Tibial nerve (tissue), 4 donors: ENCODE measurements around the gene CFAP46. TPM values are rescaled to one million over a fixed set of nuclear protein-coding genes. Genes with fewer than 3 reads are reported as not detected.

ENCODE experiments used
- DNase-seq, 2 donors: peaks; one replicate each; pipeline ENCODE4 v3.0.0-alpha.2; 2019; ENCODE audit warnings: low spot score in 2 of 2
- H3K27ac ChIP-seq, 4 donors: fragments of 200-600 bp; sonication (generic) in 3 of 4; one replicate each; pipeline ENCODE4 v1.5.1; 2017 to 2019; ENCODE audit warnings: mild to moderate bottlenecking in 1 of 4
- H3K27me3 ChIP-seq, 2 donors: fragments of 200-600 bp; sonication (generic) in 1 of 2; one replicate each; pipeline versions ENCODE4 v1.5.1 to v1.6.0; 2017 to 2019
- H3K36me3 ChIP-seq, 3 donors: fragments of 200-600 bp; sonication (generic); one replicate each; pipeline ENCODE4 v1.5.1; 2018 to 2019
- H3K4me1 ChIP-seq, 4 donors: fragments of 200-600 bp; sonication (generic) in 3 of 4; one replicate each; pipeline ENCODE4 v1.5.1; 2017 to 2019
- H3K4me3 ChIP-seq, 4 donors: fragments of 200-600 bp; sonication (generic) in 3 of 4; one replicate each; pipeline ENCODE4 v1.5.1; 2017 to 2019; ENCODE audit warnings: mild to moderate bottlenecking in 1 of 4, moderate library complexity in 1 of 4
- H3K9me3 ChIP-seq, 4 donors: fragments of 200-600 bp; sonication (generic) in 3 of 4; one replicate each; pipeline ENCODE4 v1.5.1; 2017 to 2019
- EP300 ChIP-seq, 2 donors: sonication (generic); formaldehyde crosslinking; IDR thresholded peaks; one replicate each; pipeline ENCODE4 v1.6.1; 2017; ENCODE audit warnings: antibody characterized with exemption in 2 of 2, mild to moderate bottlenecking in 1 of 2
- POLR2A ChIP-seq, 2 donors: fragments of 450-650 bp; IDR thresholded peaks; one replicate each; pipeline ENCODE4 v1.6.1; 2017; ENCODE audit warnings: antibody characterized with exemption in 2 of 2, mild to moderate bottlenecking in 2 of 2, moderate library complexity in 2 of 2
- WGBS, 2 donors: methylation state at CpG; one replicate each; pipeline ENCODE4 v1.1.5; 2018; 5-methylcytosine and 5-hydroxymethylcytosine counted together
- total RNA-seq, 4 donors: library from RNA; depleted of rRNA; stranded (reverse); fragments of >200 nt; gene quantifications; one replicate each; pipeline ENCODE4 v1.1.0, GENCODE V29; 2016
- TF ChIP-seq, protein P1 (sequence below), 5 experiments: fragments of 200-600 bp in 3 of 5; fragments of 450-650 bp in 2 of 5; sonication (generic) in 3 of 5; IDR thresholded peaks; one replicate each; pipeline ENCODE4 v1.5.1; 2016 to 2019; ENCODE audit warnings: antibody characterized with exemption in 5 of 5, mild to moderate bottlenecking in 3 of 5, moderate library complexity in 2 of 5

The CFAP46 gene
- total RNA-seq, 4 donors from 2014 or later: 0.90 to 1.4 TPM; not detected in 2

DNA sequence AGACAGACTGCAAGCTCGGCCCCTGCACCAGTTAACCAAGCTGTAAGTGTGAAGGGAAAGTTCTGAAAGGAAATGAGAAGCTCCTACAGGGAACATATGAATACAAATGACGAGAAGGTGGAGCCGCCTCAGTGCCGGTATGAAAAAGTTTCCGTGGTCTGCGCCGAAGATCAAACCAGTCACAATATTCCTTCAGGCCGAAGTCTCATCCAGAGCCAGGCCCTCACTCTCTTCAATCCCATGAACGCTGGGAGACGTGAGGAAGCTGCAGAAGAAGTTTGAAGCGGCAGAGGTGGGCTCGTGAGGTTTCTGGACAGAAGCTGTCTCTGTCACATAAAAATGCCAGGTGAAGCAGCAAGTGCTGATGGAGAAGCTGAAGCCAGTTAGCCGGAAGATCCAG is 71.9 kb downstream of the CFAP46 start:
- H3K4me3 ChIP-seq: no peak overlapping the region
- no peaks in the 10 kb centered on the region for H3K36me3 ChIP-seq
- H3K27ac ChIP-seq: no peak overlapping the region
- no peak for TF ChIP-seq POLR2A (IDR thresholded peaks at IDR 0.05)
- TF ChIP-seq, protein P1, sequence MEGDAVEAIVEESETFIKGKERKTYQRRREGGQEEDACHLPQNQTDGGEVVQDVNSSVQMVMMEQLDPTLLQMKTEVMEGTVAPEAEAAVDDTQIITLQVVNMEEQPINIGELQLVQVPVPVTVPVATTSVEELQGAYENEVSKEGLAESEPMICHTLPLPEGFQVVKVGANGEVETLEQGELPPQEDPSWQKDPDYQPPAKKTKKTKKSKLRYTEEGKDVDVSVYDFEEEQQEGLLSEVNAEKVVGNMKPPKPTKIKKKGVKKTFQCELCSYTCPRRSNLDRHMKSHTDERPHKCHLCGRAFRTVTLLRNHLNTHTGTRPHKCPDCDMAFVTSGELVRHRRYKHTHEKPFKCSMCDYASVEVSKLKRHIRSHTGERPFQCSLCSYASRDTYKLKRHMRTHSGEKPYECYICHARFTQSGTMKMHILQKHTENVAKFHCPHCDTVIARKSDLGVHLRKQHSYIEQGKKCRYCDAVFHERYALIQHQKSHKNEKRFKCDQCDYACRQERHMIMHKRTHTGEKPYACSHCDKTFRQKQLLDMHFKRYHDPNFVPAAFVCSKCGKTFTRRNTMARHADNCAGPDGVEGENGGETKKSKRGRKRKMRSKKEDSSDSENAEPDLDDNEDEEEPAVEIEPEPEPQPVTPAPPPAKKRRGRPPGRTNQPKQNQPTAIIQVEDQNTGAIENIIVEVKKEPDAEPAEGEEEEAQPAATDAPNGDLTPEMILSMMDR (IDR thresholded peaks at IDR 0.05): no peak
- DNase-seq: peak in 1 of 2 donors; percentile 2
- WGBS, 2 donors: 93 to 94% methylated on average over 13 of the region's 13 CpGs
- H3K9me3 ChIP-seq: peaks cover 0 to 31% (median 0%) of the 10 kb centered on the region in 4 donors
- no peaks in the 10 kb centered on the region for H3K4me1 ChIP-seq
- H3K27me3 ChIP-seq: peaks cover 0 to 6% of the 10 kb centered on the region in 2 donors

DNA sequence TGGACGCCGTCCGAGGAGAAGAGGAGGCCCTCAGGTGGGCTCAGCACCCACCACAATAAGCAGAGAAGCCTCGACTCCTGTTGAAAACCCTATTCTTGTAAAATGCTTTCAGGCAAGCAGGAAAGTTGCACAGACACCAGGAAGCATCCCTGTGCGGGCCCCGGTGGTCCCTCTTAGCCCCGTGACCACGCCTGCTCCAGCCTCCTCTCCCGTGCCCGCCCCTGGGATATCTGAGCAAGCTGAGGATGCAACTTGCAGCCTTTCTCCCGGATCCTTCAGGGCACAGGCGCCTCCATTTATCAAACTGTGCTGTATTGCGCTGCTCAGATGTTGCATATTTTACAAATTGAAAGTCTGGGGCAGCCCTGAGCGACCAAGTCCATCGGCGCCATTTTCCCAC is 72.7 kb downstream of the CFAP46 start:
- no peak for TF ChIP-seq POLR2A (IDR thresholded peaks at IDR 0.05)
- TF ChIP-seq, protein P1 (IDR thresholded peaks at IDR 0.05): no peak
- no peak for TF ChIP-seq EP300 (IDR thresholded peaks at IDR 0.05)
- Histone ChIP-seq H3K9me3 (peaks cover 0 to 28% (median 0%) of the 10 kb centered on the region in 4 donors), H3K27ac (no peak overlapping the region), H3K4me1 (no peaks in the 10 kb centered on the region), H3K27me3 (peaks cover 0 to 6% of the 10 kb centered on the region in 2 donors), H3K36me3 (no peaks in the 10 kb centered on the region), H3K4me3 (no peak overlapping the region)
- WGBS, 2 donors: 90 to 94% methylated on average over 16 of the region's 16 CpGs
- DNase-seq: peak in 1 of 2 donors; percentile 3

GRCh38 chr10:132868995-132869394 is 73.4 kb downstream of the CFAP46 start:
- peak in 1 of 2 donors; percentile 5 for DNase-seq
- Histone ChIP-seq H3K4me1 (no peaks in the 10 kb centered on the region), H3K27ac (no peak overlapping the region), H3K9me3 (peaks cover 0 to 28% (median 0%) of the 10 kb centered on the region in 4 donors), H3K36me3 (no peaks in the 10 kb centered on the region), H3K4me3 (no peak overlapping the region), H3K27me3 (peaks cover 0 to 6% of the 10 kb centered on the region in 2 donors)
- WGBS, 2 donors: 90 to 94% methylated on average over 23 to 26 of the region's 26 CpGs
- no peak for TF ChIP-seq EP300 (IDR thresholded peaks at IDR 0.05)
- TF ChIP-seq, protein P1 (IDR thresholded peaks at IDR 0.05): no peak
- TF ChIP-seq POLR2A (IDR thresholded peaks at IDR 0.05): no peak

GRCh38 chr10:132867801-132868644 is 74.3 kb downstream of the CFAP46 start:
- WGBS, 2 donors: 84 to 87% methylated on average over 41 of the region's 41 CpGs
- peaks cover 0 to 28% (median 0%) of the 10 kb centered on the region in 4 donors for H3K9me3 ChIP-seq
- DNase-seq: no peak

More at GRCh38 chr10:132867801-132868644, 74.3 kb downstream of the CFAP46 start:
- Histone ChIP-seq H3K4me1 (peaks cover 0 to 3% (median 0%) of the 10 kb centered on the region in 4 donors), H3K27ac (no peak overlapping the region), H3K36me3 (no peaks in the 10 kb centered on the region), H3K27me3 (peaks cover 0 to 16% of the 10 kb centered on the region in 2 donors), H3K4me3 (no peak overlapping the region)
- TF ChIP-seq, protein P1 (IDR thresholded peaks at IDR 0.05): no peak
- no peak for TF ChIP-seq EP300 (IDR thresholded peaks at IDR 0.05)
- no peak for TF ChIP-seq POLR2A (IDR thresholded peaks at IDR 0.05)
